ENCODE measurements around the gene COL17A1.

The COL17A1 gene

DNA sequence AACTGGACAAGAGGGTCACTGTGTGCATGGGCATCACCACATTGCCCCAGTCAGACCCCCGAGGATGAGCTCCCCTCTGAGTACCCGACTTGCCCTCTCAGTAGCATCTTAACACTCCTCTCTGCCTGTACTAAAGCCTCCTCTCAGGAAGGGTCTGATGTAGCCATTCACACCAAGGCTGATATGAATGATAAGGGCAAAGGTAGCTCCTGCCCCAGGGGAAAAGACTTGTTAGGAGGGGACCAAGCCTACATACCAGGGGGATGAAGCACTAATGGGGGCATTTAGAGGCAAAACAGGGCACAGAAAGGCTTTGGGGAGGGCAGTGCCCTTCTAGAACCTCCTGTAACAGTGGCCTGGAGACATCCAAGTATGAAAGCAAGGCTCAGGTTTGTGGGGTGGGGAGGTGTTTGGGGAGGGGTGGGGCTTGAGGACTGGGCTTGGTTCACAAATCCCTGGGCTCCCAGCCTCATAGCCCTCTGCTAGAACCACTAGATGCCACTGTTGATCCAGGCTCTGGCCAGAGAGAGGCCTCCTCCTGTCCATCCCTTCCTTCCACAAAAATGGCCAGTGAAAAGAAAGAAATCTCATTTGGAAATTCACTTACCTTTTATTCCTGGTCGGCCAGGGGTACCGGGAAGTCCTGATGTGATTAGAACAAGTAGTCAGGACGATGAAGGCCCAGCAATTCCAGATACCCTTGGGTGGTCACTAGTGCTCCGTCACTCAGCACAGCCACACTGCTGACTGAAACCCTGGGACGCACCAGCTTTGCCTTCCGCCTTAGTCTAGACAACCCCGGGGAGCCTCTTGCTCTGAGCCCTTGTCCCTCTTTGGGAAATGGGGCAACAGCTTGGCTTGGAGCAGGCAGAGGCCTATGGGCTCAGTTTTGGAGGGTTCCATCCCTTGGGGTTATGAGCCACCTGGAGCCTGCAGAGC, 40.3 kb downstream of the COL17A1 start:
- Histone ChIP-seq H3K36me3 (ENCODE audit: control insufficient read depth in 4 of 4, insufficient read depth in 4 of 4, low read length in 3 of 4) (no peaks in the 10 kb centered on the region), H3K27ac (ENCODE audit: insufficient read depth in 1 of 2, low read depth in 1 of 2, low read length in 2 of 2, poor library complexity in 1 of 2, severe bottlenecking in 2 of 2) (no peak overlapping the region), H3K4me3 (ENCODE audit: control insufficient read depth in 1 of 7, extremely low read depth in 1 of 7, insufficient read depth in 4 of 7, low read depth in 2 of 7, low read length in 6 of 7) (no peak overlapping the region), H3K4me1 (ENCODE audit: control extremely low read depth in 1 of 4, control insufficient read depth in 4 of 4, insufficient read depth in 4 of 4, low read length in 3 of 4) (no peaks in the 10 kb centered on the region), H3K9me3 (ENCODE audit: control extremely low read depth in 1 of 5, control insufficient read depth in 4 of 5, insufficient read depth in 2 of 5, low read depth in 1 of 5, low read length in 4 of 5) (no peaks in the 10 kb centered on the region), H3K27me3 (replicated peaks in 2 of 5; ENCODE audit: control insufficient read depth in 4 of 5, insufficient read depth in 5 of 5, low read length in 4 of 5) (no peaks in the 10 kb centered on the region)
- ChIA-PET CTCF (interaction anchor here (1.7 kb wide), 1 partner anchor 158 kb away, joined by 3 read pairs; no protein-coding TSS in a partner anchor), POLR2A (no interaction called here)
- DNase-seq = peak; percentile 33 to 54 (median 42)
- WGBS (ENCODE audit: insufficient coverage) = 97% methylated on average over 9 of the region's 9 CpGs

DNA sequence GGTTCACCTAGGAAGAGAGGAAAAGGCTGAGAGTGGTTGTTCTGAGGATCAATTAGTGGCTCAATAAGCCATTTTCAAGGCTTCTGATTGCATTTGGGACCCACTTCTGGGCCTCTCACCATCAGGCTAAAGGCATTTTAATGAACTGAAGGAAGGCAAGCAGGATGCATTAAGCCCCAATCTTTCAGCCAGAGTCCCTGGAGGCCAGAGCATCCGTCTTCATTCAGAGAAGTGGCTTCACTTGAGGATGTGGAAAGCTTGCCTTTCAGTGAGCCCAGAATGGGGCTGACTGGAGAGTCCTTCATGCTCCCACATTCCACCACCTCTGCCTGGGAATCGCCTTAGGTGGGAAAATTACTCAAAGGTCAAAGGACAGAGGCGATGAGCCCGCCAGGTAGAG, 41.8 kb downstream of the COL17A1 start:
- Histone ChIP-seq H3K27me3 (replicated peaks in 2 of 5; ENCODE audit: control insufficient read depth in 4 of 5, insufficient read depth in 5 of 5, low read length in 4 of 5) (no peaks in the 10 kb centered on the region), H3K36me3 (ENCODE audit: control insufficient read depth in 4 of 4, insufficient read depth in 4 of 4, low read length in 3 of 4) (no peaks in the 10 kb centered on the region), H3K4me3 (ENCODE audit: control insufficient read depth in 1 of 7, extremely low read depth in 1 of 7, insufficient read depth in 4 of 7, low read depth in 2 of 7, low read length in 6 of 7) (no peak overlapping the region), H3K4me1 (ENCODE audit: control extremely low read depth in 1 of 4, control insufficient read depth in 4 of 4, insufficient read depth in 4 of 4, low read length in 3 of 4) (no peaks in the 10 kb centered on the region), H3K27ac (ENCODE audit: insufficient read depth in 1 of 2, low read depth in 1 of 2, low read length in 2 of 2, poor library complexity in 1 of 2, severe bottlenecking in 2 of 2) (no peak overlapping the region), H3K9me3 (ENCODE audit: control extremely low read depth in 1 of 5, control insufficient read depth in 4 of 5, insufficient read depth in 2 of 5, low read depth in 1 of 5, low read length in 4 of 5) (no peaks in the 10 kb centered on the region)
- POLR2A ChIA-PET = no interaction called here
- 94% methylated on average over 4 of the region's 4 CpGs for WGBS (ENCODE audit: insufficient coverage)
- CTCF ChIA-PET = interaction anchor here (0.7 to 1.7 kb wide), 2 partner anchors 12 to 156 kb away, joined by 3 read pairs; no protein-coding TSS in a partner anchor
- DNase-seq = no peak

DNA sequence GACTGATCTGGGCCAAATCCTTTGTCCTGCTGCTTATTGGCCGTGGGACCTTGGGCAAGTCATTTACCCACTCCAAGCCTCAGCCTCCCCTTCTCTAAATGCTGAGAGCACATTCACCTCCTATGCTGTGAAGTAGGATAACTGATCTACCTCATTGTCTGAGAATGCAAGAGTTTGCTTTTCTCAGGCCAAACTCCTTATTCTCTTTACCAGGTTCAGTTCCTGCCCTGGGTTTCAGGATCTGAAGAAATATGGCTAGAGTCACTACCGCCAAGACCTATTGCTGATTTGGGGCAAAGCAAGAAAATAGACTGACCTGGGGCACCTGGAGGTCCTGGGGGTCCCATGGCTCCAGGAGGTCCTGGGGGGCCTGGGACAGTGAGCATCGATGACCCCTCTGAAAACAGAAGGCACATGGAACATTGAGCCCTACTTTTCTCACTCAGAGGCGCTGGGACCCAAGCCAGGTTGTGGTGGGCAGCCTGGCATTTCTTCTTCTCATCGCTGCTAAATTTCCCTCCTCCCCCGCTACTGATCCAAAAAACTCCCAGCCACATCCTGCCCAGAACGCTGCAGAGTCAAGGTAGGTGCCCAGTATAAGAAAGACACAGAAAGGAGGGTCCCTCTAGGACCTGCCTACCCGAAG, 42.4 kb downstream of the COL17A1 start:
- no peak for DNase-seq
- 76% methylated on average over 6 of the region's 8 CpGs for WGBS (ENCODE audit: insufficient coverage)
- H3K9me3 ChIP-seq (ENCODE audit: control extremely low read depth in 1 of 5, control insufficient read depth in 4 of 5, insufficient read depth in 2 of 5, low read depth in 1 of 5, low read length in 4 of 5) = no peaks in the 10 kb centered on the region
- ChIA-PET POLR2A (no interaction called here), CTCF (interaction anchor here (0.7 kb wide), 1 partner anchor 11 kb away, joined by 3 read pairs; no protein-coding TSS in a partner anchor)
- H3K27me3 ChIP-seq (replicated peaks in 2 of 5; ENCODE audit: control insufficient read depth in 4 of 5, insufficient read depth in 5 of 5, low read length in 4 of 5) = no peaks in the 10 kb centered on the region
- H3K27ac ChIP-seq (ENCODE audit: insufficient read depth in 1 of 2, low read depth in 1 of 2, low read length in 2 of 2, poor library complexity in 1 of 2, severe bottlenecking in 2 of 2) = no peak overlapping the region
- no peak overlapping the region for H3K4me3 ChIP-seq (ENCODE audit: control insufficient read depth in 1 of 7, extremely low read depth in 1 of 7, insufficient read depth in 4 of 7, low read depth in 2 of 7, low read length in 6 of 7)
- H3K4me1 ChIP-seq (ENCODE audit: control extremely low read depth in 1 of 4, control insufficient read depth in 4 of 4, insufficient read depth in 4 of 4, low read length in 3 of 4) = no peaks in the 10 kb centered on the region
- no peaks in the 10 kb centered on the region for H3K36me3 ChIP-seq (ENCODE audit: control insufficient read depth in 4 of 4, insufficient read depth in 4 of 4, low read length in 3 of 4)

DNA sequence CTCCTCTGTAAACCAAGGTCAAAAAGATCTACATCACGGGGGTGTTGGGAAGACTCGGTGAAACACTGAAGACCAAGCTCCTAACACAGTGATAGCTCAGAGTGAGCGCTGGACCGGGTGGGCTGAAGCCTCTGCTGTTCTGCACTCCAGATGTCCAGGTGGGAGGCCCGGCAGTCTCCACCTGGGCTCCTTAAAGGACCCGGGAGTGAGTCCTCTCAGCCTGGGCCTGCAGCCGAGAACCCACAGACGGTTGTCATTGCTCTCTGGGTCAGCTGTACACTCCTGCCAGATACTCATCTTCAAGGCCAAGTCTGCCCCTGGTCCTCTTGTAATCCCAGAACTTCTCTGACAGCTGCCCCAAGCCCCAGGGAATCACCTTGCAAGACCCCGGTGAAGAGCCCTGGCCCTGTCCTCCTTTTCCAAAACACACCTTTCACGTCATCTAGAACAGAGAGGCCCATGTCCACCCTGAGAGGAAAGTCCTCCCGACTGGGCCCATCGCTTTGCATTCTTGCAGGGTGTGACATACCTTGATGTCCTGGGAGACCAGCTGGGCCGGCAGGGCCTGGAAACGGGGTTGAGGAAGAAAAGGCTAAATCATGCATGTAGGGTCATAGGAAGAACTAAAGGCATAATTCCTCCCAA, 43.7 kb downstream of the COL17A1 start:
- Histone ChIP-seq H3K4me1 (ENCODE audit: control extremely low read depth in 1 of 4, control insufficient read depth in 4 of 4, insufficient read depth in 4 of 4, low read length in 3 of 4) (no peaks in the 10 kb centered on the region), H3K36me3 (ENCODE audit: control insufficient read depth in 4 of 4, insufficient read depth in 4 of 4, low read length in 3 of 4) (no peaks in the 10 kb centered on the region)

DNA sequence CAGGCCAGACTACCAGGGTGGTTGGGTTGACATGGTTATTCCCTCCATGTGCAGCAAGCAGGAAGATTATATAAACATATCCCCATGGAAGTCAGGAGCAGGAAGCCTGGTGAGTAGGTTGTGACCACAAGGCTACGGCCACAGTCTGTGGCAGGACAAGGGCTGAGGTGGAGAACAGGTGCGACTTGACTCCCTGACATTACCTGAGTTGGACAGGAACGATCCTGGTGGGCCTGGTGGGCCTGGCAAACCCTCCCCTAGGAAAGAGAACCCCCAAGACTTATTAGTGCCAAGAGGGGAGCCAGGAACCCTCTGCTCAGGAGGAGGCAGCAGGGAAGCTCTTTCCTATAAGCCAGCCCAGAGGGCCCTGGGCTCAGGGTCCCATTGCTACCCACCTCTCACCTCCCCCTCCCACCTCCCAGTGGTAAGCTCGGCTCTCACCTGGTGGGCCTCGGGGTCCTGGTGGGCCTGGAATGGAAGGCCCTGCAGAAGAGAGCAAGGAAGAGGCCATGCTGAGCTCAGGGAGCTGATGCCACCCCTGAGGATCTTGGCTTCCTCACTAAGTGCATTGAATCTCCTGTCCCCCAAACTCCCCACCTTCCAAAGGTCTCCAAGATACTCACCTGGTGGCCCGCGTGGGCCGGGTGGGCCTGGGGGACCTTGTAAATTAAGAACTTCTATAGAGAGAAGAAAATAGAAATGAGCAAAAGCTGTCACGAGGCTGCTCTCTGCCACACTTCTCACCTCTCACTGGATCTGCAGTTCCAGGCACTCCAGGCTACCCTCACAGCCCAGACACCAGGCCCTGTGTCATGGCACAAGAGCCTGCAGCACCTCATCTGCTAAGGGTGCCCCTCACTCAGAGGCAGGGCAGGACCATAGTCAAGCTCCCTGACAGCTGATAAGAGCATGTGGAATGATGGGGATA, 44.6 kb downstream of the COL17A1 start:
- CTCF ChIA-PET = interaction anchor here (1.1 to 1.5 kb wide), 2 partner anchors 14 to 86 kb away, joined by 3 read pairs; no protein-coding TSS in a partner anchor
- no peak overlapping the region for H3K4me3 ChIP-seq (ENCODE audit: control insufficient read depth in 1 of 7, extremely low read depth in 1 of 7, insufficient read depth in 4 of 7, low read depth in 2 of 7, low read length in 6 of 7)
- H3K27ac ChIP-seq (ENCODE audit: insufficient read depth in 1 of 2, low read depth in 1 of 2, low read length in 2 of 2, poor library complexity in 1 of 2, severe bottlenecking in 2 of 2) = no peak overlapping the region
- no peaks in the 10 kb centered on the region for H3K4me1 ChIP-seq (ENCODE audit: control extremely low read depth in 1 of 4, control insufficient read depth in 4 of 4, insufficient read depth in 4 of 4, low read length in 3 of 4)
- POLR2A ChIA-PET = no interaction called here
- H3K9me3 ChIP-seq (ENCODE audit: control extremely low read depth in 1 of 5, control insufficient read depth in 4 of 5, insufficient read depth in 2 of 5, low read depth in 1 of 5, low read length in 4 of 5) = no peaks in the 10 kb centered on the region
- no peak for DNase-seq
- 100% methylated on average over 4 of the region's 9 CpGs for WGBS (ENCODE audit: insufficient coverage)
- H3K36me3 ChIP-seq (ENCODE audit: control insufficient read depth in 4 of 4, insufficient read depth in 4 of 4, low read length in 3 of 4) = no peaks in the 10 kb centered on the region
- no peaks in the 10 kb centered on the region for H3K27me3 ChIP-seq (replicated peaks in 2 of 5; ENCODE audit: control insufficient read depth in 4 of 5, insufficient read depth in 5 of 5, low read length in 4 of 5)

More for the DNA sequence above, 43.7 kb downstream of the COL17A1 start:
- no peak overlapping the region for H3K4me3 ChIP-seq (ENCODE audit: control insufficient read depth in 1 of 7, extremely low read depth in 1 of 7, insufficient read depth in 4 of 7, low read depth in 2 of 7, low read length in 6 of 7)
- H3K27me3 ChIP-seq (replicated peaks in 2 of 5; ENCODE audit: control insufficient read depth in 4 of 5, insufficient read depth in 5 of 5, low read length in 4 of 5) = no peaks in the 10 kb centered on the region
- no peak for DNase-seq
- H3K27ac ChIP-seq (ENCODE audit: insufficient read depth in 1 of 2, low read depth in 1 of 2, low read length in 2 of 2, poor library complexity in 1 of 2, severe bottlenecking in 2 of 2) = no peak overlapping the region
- ChIA-PET CTCF (interaction anchor here (0.9 to 1.5 kb wide), 3 partner anchors 13 to 85 kb away, joined by 3 read pairs; no protein-coding TSS in a partner anchor), POLR2A (no interaction called here)
- H3K9me3 ChIP-seq (ENCODE audit: control extremely low read depth in 1 of 5, control insufficient read depth in 4 of 5, insufficient read depth in 2 of 5, low read depth in 1 of 5, low read length in 4 of 5) = no peaks in the 10 kb centered on the region
- WGBS (ENCODE audit: insufficient coverage) = 96% methylated on average over 14 of the region's 14 CpGs

DNA sequence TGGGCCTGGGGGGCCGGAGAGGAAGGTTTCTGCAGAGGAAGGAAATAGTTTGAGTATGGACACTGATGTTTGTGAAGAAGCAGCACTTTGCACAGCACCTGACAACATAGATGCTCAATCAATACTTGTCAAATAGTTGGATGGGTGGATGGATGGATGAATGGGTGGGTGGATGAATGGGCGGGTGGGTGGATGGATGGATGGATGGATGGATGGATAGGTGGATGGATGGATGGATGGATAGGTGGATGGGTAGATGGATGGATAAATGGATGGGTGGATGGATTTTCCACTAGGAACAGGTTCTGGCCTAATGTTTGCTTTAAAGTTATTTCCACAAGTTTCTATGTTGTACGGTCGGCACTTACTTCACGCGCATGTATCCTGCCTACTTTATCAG, 45.3 kb downstream of the COL17A1 start:
- DNase-seq = no peak
- whole genome bisulfite sequencing (ENCODE audit: insufficient coverage) = 80% methylated on average over 5 of the region's 6 CpGs
- Histone ChIP-seq H3K27me3 (replicated peaks in 2 of 5; ENCODE audit: control insufficient read depth in 4 of 5, insufficient read depth in 5 of 5, low read length in 4 of 5) (no peaks in the 10 kb centered on the region), H3K4me3 (ENCODE audit: control insufficient read depth in 1 of 7, extremely low read depth in 1 of 7, insufficient read depth in 4 of 7, low read depth in 2 of 7, low read length in 6 of 7) (no peak overlapping the region), H3K36me3 (ENCODE audit: control insufficient read depth in 4 of 4, insufficient read depth in 4 of 4, low read length in 3 of 4) (no peaks in the 10 kb centered on the region), H3K4me1 (ENCODE audit: control extremely low read depth in 1 of 4, control insufficient read depth in 4 of 4, insufficient read depth in 4 of 4, low read length in 3 of 4) (no peaks in the 10 kb centered on the region), H3K27ac (ENCODE audit: insufficient read depth in 1 of 2, low read depth in 1 of 2, low read length in 2 of 2, poor library complexity in 1 of 2, severe bottlenecking in 2 of 2) (no peak overlapping the region), H3K9me3 (ENCODE audit: control extremely low read depth in 1 of 5, control insufficient read depth in 4 of 5, insufficient read depth in 2 of 5, low read depth in 1 of 5, low read length in 4 of 5) (no peaks in the 10 kb centered on the region)
- ChIA-PET CTCF (interaction anchor here (1.3 to 1.5 kb wide), 2 partner anchors 11 to 15 kb away, joined by 3 read pairs; no protein-coding TSS in a partner anchor), POLR2A (no interaction called here)

Data from common myeloid progenitor, CD34-positive (primary cell).